ENCODE data around the gene ERI2. TPM values are rescaled to one million over a fixed set of nuclear protein-coding genes. Genes with fewer than 3 reads are reported as not detected.

ERI2 gene
- total RNA-seq, 2 experiments from 2014 or later = 20.1 to 21.6 TPM

- H3K4me3 Mint-ChIP-seq = no peak overlapping the region
- ATAC-seq (no peak), DNase-seq (no peak)
- H3K27ac Mint-ChIP-seq = no peak overlapping the region
- CTCF ChIA-PET = no interaction called here
- H3K27me3 Mint-ChIP-seq = peaks cover 31% of the 10 kb centered on the region
- no peaks in the 10 kb centered on the region for H3K4me1 Mint-ChIP-seq
- H3K36me3 Mint-ChIP-seq = no peaks in the 10 kb centered on the region
- no peaks in the 10 kb centered on the region for H3K9me3 Mint-ChIP-seq (ENCODE audit: low read depth)
These were observed 52.5 kb downstream of the ERI2 start for GRCh38 chr16:20753727-20754126.

GRCh38 chr16:20750558-20750957 is 55.7 kb downstream of the ERI2 start:
- DNase-seq (no peak), ATAC-seq (no peak)
- H3K9me3 Mint-ChIP-seq (ENCODE audit: low read depth) = peaks cover 9% of the 10 kb centered on the region
- H3K36me3 Mint-ChIP-seq = peaks cover 5% of the 10 kb centered on the region
- H3K27me3 Mint-ChIP-seq = peaks cover 31% of the 10 kb centered on the region
- CTCF ChIA-PET = no interaction called here
- H3K4me3 Mint-ChIP-seq = no peak overlapping the region
- no peaks in the 10 kb centered on the region for H3K4me1 Mint-ChIP-seq
- H3K27ac Mint-ChIP-seq = no peak overlapping the region

GRCh38 chr16:20749474-20749873 is 56.8 kb downstream of the ERI2 start:
- peaks cover 9% of the 10 kb centered on the region for H3K9me3 Mint-ChIP-seq (ENCODE audit: low read depth)
- H3K4me3 Mint-ChIP-seq = no peak overlapping the region
- peaks cover 5% of the 10 kb centered on the region for H3K36me3 Mint-ChIP-seq
- DNase-seq = no peak
- ATAC-seq = no peak
- peaks cover 25% of the 10 kb centered on the region for H3K27me3 Mint-ChIP-seq
- CTCF ChIA-PET = no interaction called here
- H3K4me1 Mint-ChIP-seq = no peaks in the 10 kb centered on the region
- no peak overlapping the region for H3K27ac Mint-ChIP-seq

GRCh38 chr16:20747030-20747816 is 59.0 kb downstream of the ERI2 start:
- ATAC-seq (no peak), DNase-seq (no peak)
- H3K4me1 Mint-ChIP-seq = no peaks in the 10 kb centered on the region
- peaks cover 9% of the 10 kb centered on the region for H3K9me3 Mint-ChIP-seq (ENCODE audit: low read depth)
- H3K36me3 Mint-ChIP-seq = peaks cover 5% of the 10 kb centered on the region
- CTCF ChIA-PET = no interaction called here
- H3K27ac Mint-ChIP-seq = no peak overlapping the region
- no peak overlapping the region for H3K4me3 Mint-ChIP-seq
- H3K27me3 Mint-ChIP-seq = peaks cover 10% of the 10 kb centered on the region

GRCh38 chr16:20746461-20746860 is 59.8 kb downstream of the ERI2 start:
- ATAC-seq (no peak), DNase-seq (no peak)
- H3K36me3 Mint-ChIP-seq = peaks cover 5% of the 10 kb centered on the region
- H3K4me3 Mint-ChIP-seq = no peak overlapping the region
- peaks cover 3% of the 10 kb centered on the region for H3K27me3 Mint-ChIP-seq
- CTCF ChIA-PET = no interaction called here
- peaks cover 9% of the 10 kb centered on the region for H3K9me3 Mint-ChIP-seq (ENCODE audit: low read depth)
- H3K27ac Mint-ChIP-seq = no peak overlapping the region
- H3K4me1 Mint-ChIP-seq = peaks cover 4% of the 10 kb centered on the region

Other genes starting within 250 kb of the ERI2 start
- gene ACSM2B, start 230.1 kb downstream of the ERI2 start, total RNA-seq = under 1 TPM in 1 of 2 experiments, not detected in 1; 0.49 TPM
- gene ACSM1, start 108.8 kb downstream of the ERI2 start, total RNA-seq = not detected
- 10 to 100 TPM; 38.5 to 43.7 TPM for gene THUMPD1, start 64.7 kb downstream of the ERI2 start, total RNA-seq
- 10 to 100 TPM in 1 of 2 experiments, 1 to 10 TPM in 1; 9.4 to 10.1 TPM for gene ACSM3, start 42.5 kb downstream of the ERI2 start, total RNA-seq
- gene REXO5, start 55 bp upstream of the ERI2 start, total RNA-seq = 10 to 100 TPM; 18.7 to 24.7 TPM
- 10 to 100 TPM; 18.1 to 24.4 TPM for gene DCUN1D3, start 93.9 kb upstream of the ERI2 start, total RNA-seq
- 10 to 100 TPM; 38.6 to 47.7 TPM for gene LYRM1, start 94.3 kb upstream of the ERI2 start, total RNA-seq

Data from activated CD8-positive, alpha-beta memory T cell treated with anti-CD3 and anti-CD28 coated beads, Interleukin-2, amount 10 ng/mL, durations not matched to agents 7 days and 5 days (primary cell).